GM21381 (cell line): Measurements from ENCODE around the gene COL4A2.
A peak's percentile ranks its signal among the peaks of the same experiment; 100 is the strongest.

Experiments
- ATAC-seq: cut with Tn5 transposase; IDR thresholded peaks from one replicate; pipeline ENCODE4 v1.9.1; 2021; ENCODE audit warnings: mild to moderate bottlenecking, moderate library complexity; ENCODE audit not compliant: unreplicated experiment

The COL4A2 gene

DNA sequence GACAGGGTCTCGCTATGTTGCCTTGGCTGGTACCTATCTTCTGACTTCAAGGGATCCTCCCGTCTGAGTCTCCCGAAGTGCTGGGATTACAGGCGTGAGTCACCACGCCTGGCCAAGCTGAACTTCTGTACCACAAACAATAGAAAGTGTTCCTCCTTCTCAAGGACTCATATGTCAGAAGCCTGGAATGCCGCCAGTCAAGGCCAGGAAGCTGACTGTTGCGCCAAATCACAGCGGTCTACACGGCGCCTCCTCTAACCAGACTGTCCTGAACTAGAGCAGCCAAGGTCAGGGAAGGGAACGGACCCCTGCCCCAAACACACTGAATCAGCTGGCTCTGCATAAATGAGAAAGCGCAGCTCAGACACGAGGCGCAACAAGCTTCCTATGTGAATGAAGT is 239.8 kb downstream of the COL4A2 start:
- no peak for ATAC-seq

DNA sequence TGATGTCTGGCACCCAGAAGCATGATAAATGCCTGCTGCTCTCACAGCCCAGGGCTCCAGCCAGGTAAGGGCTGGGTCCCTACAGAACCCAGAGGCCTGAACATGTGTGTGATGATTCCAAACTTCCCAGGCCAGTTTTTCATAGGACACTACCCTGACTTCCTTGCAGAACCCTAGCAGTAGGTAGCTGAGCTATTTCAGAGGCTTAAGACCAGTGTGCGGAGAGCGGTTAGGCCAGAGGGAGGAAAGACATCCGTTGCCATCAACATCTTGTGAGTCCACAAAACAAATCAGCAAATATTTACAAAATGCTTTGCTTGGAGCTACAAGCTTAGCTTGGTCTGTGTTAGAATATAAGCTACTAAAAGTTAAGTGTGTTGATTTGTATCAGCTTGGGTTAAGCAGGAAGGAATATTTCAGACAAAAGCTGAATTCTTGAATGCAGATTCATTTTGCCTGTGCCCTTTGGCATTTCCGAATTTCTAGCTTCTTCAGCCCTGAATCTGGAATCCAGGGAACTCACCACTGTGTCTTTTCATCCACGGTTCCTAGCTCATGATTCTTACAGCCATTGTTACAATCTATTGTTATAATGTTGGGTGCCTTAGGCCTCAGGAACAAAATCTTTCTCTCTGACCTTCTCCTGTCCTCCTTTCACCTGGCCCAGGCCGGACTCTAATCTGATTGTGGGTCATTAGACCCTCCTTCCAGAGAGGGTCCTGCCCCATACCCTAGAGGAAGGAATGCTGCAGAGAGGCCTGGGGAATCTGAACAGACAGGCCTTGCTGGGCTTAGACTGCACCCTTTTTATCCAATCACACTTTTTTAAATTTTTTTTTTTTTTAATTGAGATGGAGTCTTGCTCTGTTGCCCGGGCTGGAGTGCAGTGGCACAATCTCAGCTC is 242.1 kb downstream of the COL4A2 start:
- ATAC-seq, result no peak

DNA sequence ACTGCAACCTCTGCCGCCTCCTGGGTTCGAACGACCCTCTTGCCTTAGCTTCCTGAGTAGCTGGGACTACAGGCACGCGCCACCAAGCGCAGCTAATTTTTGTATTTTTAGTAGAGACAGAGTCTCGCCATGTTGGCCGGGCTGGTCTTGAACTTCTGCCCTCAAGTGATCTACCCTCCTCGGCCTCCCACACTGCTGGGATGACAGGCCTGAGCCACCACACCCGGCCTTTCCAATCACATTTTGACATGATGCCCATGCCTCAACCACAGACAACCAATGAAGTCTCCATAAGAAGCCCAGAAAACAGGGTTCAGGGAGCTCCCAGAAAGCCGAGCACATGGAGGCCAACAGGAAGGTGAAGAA is 242.7 kb downstream of the COL4A2 start:
- no peak for ATAC-seq

DNA sequence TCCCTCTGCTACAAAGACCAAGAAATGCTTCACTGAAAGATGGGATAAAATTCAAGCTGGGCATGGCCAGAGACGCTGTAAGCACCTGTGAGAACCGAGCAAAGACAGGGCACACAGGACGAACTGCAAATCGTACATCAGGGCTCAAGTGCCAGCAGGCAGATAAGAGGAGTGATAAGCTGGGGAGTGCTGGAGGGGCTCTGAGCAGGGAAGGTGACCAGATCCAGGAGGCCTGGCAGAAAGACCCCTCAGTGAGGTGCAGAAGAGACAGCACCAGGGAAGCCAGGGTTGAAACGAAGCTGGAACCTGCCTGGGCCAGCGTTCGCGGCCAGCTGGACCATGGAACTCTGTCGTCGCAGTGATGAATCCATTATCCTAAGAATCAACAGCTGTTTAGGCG is 244.2 kb downstream of the COL4A2 start:
- ATAC-seq, result no peak

DNA sequence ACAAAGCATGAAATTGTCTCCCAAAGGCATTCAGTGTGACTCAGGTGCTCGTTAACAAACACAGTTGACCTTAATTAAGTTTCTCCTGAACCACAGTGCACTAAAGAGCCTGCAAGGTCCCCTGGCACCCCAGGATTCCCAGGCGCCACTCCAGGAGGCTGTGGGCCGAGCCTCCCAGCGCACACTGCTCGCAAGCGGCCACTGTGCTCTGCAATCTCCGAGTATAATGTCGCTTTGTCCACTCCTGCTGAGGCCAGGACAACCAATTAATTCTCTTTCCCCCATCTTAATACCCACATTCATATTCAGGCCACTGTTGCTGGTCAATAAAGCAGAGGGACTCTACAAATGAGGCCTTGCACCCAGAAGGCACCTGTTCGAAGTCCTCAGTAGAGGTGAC is 245.7 kb downstream of the COL4A2 start:
- no peak for ATAC-seq

DNA sequence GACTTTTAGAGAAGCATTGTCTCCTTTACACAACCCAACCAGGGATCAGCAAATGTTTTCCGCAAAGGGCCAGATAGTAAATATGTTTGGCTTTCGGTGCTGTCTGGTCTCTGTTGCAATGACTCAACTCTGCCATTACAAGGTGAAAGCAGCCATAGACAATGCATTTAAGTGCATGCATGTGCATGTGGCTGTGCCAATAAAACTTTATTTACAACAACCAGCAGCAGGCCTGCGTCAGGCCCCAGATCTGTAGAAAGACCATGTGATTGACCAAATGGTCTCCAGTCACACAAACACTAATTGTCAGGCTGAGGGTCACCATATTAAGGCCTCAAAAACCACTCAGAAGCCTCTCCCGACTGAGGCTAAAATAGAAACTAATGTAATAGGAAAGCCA is 246.3 kb downstream of the COL4A2 start:
- ATAC-seq, result no peak

DNA sequence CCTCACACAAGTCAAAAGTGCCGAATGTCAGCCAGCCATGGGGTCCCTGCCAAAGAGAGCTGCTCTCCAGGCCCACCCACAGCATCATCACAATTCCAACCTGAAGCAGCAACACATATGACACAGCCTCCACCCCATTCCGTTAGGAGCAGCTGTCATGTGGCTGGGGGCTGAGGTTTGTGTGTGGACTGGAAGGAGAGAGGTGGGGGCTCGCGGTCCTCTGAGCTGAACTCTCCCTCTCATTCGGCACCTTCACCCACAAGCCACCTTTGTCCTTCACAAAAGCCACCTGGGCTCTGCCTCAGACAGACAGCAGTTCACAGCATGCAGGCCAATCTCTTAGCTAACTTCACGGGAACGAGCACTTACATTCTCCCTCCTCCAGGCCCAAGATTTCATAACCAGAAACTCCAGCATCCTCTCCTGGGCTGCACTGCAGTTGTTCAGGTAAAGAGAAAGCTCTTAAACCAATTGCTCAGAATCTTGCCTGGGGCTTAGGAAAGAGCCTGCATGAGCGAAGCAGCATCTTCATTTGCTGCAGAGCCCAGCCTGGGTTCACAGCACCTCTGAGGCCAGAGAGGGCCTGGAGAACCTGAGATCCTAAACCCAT is 247.2 kb downstream of the COL4A2 start:
- no peak for ATAC-seq

DNA sequence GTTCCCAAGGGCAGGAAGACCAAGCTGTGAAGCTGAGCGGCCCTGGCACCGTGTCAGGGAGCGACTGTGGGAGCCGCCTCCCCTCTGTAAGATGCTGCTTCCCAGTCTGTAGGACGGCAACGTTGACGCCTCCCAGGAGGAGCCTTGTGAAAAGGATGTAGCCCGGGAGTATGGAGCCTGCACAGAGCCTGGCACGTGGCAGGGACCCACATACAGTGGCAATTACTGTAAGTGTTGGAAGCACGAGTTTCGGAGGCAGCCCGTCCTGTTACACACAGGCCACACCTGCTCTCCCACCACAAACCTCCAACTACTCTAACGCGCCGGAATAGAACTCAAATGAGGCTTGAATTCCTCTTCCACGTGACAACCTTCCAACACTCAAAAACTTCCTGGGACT is 247.9 kb downstream of the COL4A2 start:
- no peak for ATAC-seq

DNA sequence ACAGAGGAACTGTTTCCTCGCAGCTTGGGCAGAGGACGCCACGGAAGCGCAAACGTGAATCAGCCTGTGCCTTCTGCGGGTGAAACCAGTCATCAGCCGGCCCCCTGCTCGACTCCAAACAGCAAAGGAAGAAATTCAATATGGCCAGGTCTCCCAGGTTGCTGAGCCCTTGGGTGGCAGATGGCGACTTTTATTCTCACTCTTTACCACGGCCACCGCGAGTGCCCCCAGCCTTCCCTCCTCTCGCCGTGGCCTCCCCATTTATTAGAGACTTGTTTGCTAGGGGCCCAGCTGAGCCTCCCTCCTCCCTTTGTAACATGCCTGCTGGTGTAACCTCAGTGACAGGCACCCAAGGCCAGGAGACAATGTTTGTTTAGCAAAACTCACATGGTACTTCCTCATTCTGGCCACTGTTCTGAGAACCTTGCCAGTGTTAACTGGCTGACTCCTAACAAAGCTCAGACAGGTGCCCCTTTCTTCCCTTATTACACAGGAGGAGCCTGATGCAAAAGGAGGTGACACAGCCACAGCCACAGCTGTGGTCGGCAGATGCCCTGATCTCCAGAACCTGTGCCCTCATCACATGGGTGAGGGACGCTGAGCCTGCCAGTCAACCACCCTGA is 248.6 kb downstream of the COL4A2 start:
- no peak for ATAC-seq

DNA sequence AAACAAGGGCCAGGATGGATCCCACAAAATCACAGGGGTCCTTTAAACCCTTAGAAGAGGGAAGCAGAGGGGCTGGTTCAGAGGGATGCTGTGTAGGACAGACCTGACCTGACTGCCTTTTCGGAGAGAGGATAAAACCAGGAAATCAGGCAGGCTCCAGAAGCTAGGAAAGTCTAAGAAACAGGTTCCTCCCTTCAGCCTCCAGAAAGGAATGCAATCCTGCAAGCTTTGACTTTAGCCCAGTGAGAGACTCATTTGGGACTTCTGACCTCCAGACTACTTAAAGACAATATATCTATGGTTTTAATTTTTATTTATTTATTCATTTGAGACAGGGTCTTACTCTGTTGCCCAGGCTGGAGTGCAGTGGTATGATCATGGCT is 249.1 kb downstream of the COL4A2 start:
- ATAC-seq, result no peak

DNA sequence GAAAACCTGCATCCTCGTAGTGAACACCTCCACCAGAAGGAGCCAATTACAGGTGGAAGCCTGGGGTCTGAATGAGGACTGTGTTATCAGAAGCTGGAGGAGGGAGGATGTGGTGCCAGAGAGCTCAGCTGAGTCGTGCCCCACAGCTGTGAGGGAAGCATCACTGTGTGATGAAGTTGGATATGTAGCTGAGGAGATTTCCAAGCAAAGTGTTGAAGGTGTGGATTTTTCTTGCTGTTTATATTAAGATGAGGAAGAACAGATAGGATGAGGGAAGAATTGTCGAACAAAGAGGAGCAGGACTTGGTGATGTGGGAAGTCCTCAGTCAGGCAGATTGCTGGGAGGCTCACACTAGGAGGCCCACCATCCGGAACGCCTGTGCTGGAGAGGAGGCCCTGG is 250.0 kb downstream of the COL4A2 start:
- ATAC-seq, result no peak

DNA sequence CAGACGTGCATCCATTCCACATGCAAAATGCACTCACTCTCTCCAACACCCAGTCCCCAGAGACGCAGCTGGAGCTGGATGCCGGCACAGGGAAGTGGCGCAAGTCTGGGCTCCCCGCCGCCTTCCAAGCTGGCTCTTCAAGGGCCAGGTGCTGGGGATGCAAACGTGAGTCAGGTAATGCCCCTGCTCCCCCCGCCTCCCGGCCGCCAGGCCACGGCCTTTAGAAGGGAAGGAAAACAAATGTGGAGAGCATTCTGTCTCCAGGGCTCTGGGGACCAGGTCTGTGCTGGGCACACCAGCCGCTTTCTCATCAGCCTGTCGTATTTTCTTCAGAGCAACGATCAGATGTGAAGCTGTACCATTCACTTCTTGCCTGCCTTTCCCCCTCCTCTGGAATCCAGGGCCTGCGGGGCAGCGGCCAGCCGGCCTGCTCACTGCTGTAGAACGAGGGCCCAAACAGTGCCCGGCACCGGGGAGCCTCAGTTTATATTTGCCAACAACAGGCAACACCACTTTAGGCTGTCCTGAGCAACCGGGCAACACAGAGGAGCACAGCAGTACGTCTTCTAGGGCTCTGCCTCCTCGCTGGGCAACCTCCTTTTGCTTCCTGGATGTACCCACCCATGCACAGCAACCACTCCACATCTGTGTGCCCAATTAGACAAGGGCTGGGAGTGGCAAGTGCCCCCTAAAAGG is 250.7 kb downstream of the COL4A2 start:
- no peak for ATAC-seq

DNA sequence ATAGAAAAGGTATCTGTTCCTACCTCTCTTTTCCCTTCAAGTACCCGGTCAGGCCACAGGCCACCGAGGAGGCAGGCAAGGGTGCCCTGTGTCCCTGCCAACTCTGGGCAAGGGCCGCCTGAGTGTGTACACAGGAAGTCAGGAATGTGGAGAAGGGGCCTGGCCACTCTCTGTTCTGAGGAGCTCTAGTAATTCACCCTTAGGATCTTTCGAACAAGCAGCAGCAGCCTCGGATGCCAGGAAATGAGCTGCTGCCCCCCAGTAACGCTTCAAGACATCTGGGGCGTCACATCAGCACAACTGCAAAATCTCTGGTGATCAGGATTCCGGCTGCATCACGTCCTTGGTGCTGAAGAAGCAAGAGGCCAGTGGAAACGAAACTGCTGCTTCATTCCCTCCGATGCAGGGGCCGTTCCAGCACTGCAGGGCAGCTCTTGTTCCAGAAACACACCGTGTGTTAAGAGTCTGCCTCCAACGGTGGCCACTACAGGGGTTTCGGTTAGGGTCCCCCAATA is 252.4 kb downstream of the COL4A2 start:
- ATAC-seq, result no peak

DNA sequence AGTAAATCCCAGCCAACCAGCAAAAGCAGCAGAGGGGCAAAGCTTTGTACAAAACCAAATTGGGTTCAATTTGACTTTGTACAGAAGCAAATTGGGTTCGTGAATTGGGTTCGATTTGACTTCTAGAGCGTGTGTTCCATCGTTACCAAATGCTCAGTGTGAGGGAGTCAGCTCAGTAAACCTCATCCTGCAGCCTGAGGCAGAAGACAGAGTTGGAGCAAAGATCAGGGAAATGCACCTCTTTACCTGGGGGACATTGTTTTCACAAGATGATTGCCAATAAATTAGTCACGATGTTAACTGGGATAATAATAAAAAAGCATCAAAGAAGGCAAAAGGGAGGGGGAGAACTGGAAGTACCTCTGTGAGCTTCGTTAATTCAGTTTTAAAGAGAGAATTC is 252.9 kb downstream of the COL4A2 start:
- ATAC-seq, result no peak

DNA sequence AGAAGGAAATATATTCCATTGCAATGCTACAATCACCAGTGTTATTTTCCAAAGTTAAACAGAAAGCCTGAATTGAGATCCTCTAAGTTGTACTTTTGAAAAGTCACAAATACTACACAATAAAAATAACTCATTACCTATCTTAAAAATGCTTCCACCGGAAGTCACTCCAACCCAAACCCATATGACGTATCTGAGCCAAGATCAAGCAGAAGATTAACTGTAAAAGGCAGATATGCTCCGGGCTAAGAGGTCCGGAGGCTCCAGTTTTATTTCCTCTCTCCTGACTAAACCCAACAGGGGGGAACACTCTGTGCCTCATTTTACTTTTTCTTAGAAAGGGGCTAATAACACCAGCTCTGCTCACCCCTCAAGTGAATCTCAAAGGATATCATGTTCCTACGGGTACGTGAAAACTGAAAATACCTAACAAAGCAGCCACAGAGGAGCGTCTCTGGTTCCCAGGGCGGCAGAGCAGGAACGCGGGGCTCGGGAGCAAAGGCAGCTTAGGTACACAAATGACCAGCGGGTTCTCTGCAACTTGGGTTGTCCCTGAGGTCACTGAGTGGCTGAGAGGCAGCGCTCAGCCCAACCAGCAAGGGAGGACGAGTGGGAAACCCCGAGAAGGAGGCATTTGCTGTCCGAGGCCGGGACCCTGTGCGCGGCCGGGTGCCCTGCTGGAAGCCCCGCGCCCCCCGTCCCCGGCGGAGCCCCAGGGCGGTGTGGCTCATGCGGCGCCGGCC is 253.7 kb downstream of the COL4A2 start:
- ATAC-seq, result peak; percentile 22

DNA sequence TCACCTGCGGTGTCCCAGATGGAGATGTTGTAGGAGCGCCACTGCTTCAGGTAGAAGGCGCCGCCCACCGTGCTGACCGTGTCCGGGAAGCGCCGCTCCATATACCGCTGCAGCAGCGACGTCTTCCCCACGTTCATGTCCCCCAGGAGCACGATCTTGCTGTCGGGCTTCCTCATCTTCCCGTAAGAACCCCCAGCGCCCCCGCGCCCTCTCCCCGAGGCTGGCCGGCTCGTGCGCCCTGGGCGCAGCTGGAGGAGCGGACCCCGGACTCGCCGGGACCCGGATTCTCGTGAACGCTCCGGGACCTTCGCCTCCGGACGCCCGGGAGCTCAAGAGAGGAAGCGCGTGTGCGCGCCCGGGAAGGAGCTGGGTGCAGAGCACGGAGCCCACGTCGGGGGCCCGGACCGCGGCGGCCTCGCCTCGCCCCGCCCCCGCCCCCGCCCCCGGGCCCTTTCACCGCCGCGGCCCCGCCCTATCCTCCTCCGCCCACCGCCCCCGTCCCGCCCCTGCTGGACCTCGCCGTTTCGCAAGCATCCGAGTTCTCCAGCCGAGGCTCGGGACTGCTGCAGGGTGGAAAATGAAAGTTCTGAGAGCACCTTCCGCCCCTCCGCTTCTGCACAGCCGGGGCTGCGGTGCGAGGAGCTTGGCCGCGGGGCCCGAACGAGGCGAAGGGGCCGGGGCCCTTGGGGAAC is 254.4 kb downstream of the COL4A2 start, which contains the start of gene RAB20:
RAB20 (minus strand) TSS at position 379 of the 692 bp plus-strand sequence; CDS start at position 176, 203 bp downstream.
- peak; percentile 71 for ATAC-seq

DNA sequence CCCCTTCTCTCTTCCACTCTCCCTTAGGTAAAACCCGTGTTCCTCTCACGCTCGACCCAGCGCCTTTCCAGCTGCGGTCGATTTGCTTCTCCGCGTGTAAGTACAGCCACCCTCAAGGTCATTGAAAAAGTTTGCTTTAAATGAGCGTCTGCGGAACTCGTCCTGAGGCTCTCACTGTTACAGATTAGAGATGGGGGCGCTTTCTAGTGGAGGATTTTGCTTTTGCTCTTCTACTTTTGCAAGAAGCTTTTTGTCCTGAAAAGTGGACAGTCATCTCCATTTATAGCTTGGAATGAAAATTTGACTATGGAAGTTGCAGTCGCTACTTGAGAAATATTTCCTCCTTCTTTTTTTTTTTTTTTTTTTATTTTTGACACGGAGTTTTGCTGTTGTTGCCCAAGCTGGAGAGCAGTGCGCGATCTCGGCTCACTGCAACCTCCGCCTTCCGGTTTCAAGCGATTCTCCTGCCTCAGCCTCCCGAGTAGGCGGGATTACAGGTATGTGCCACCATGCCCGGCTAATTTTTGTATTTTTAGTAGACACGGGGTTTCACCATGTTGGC is 255.0 kb downstream of the COL4A2 start:
- no peak for ATAC-seq
